HepG2 (cell line): ENCODE results near the gene CES5A. TPM values are rescaled to one million over a fixed set of nuclear protein-coding genes. Genes with fewer than 3 reads are reported as not detected.

Experiments used
- ATAC-seq: fragments of 200-7000 bp; cut with Tn5 transposase; 3 replicates; pipeline ENCODE4 v1.9.1; 2020; ENCODE audit warnings: mild to moderate bottlenecking, moderate library complexity
- BruUV-seq: library from RNA; stranded (reverse); fragments of 400-500 nt; replicated peaks from 2 replicates; lab custom pipeline; 2021; lab: Mats Ljungman, UMichigan
- CTCF ChIA-PET: fragments of 300-600 bp; formaldehyde crosslinking; extraction: SDS; loops from one replicate; lab custom pipeline; 2021; ENCODE audit warnings: low total read pairs, inconsistent platforms, low intra/inter-chr PET ratio; lab: Yijun Ruan, JAX
- POLR2A ChIA-PET: fragments of 350-600 bp; sonication (Branson Sonifier 250); formaldehyde crosslinking; loops from one replicate; lab custom pipeline; 2020; ENCODE audit warnings: antibody characterized with exemption, inconsistent platforms; lab: Yijun Ruan, JAX
- DNase-seq: peaks from one replicate; pipeline ENCODE4 v3.0.0-alpha.2; 2015; ENCODE audit warnings: low spot score
- FAIRE-seq: peaks from 3 replicates; lab custom pipeline; 2011; peaks lifted over from hg19 to GRCh38; lab: Jason Lieb, UNC
- H2AFZ ChIP-seq: one replicate; pipeline ENCODE4 v1.6.1; 2011; ENCODE audit warnings: low read length, inconsistent platforms
- H3K27ac ChIP-seq: fragments of 300-600 bp; 3 replicates; pipeline ENCODE4 v1.8.0; 2011; ENCODE audit warnings: mixed run types, mild to moderate bottlenecking, mixed read lengths, low read length, inconsistent platforms; ENCODE audit not compliant: insufficient read depth; ENCODE audit errors: extremely low read length
- H3K27me3 ChIP-seq, 2 experiments: fragments of 200-600 bp in 1 of 2; 2 replicates in 1 of 2; 3 replicates in 1 of 2; pipeline versions ENCODE4 v1.6.0 to v1.8.0; 2011; ENCODE audit warnings: low read length in 2 of 2, mild to moderate bottlenecking in 2 of 2, moderate library complexity in 2 of 2, inconsistent platforms in 1 of 2; ENCODE audit not compliant: insufficient read depth in 2 of 2, control insufficient read depth in 1 of 2
- H3K36me3 ChIP-seq, 2 experiments: fragments of 200-600 bp in 1 of 2; replicated peaks in 1 of 2; 2 replicates in 1 of 2; 3 replicates in 1 of 2; pipeline versions ENCODE4 v1.5.1 to v1.8.0; 2011; ENCODE audit warnings: low read length in 2 of 2, inconsistent platforms in 1 of 2; ENCODE audit not compliant: insufficient read depth in 2 of 2, control insufficient read depth in 1 of 2
- H3K4me1 ChIP-seq: 2 replicates; pipeline ENCODE4 v1.5.1; 2012; ENCODE audit warnings: low read length, inconsistent platforms; ENCODE audit not compliant: insufficient read depth
- H3K4me2 ChIP-seq: 2 replicates; pipeline ENCODE4 v1.6.0; 2011; ENCODE audit warnings: low read depth, low read length, inconsistent platforms
- H3K4me3 ChIP-seq, 3 experiments: fragments of 200-600 bp in 1 of 3; sonication (generic), shearing (Covaris generic) in 1 of 3; replicated peaks in 1 of 3; 2 replicates each; pipeline ENCODE4 v1.5.1; 2011 to 2016; ENCODE audit warnings: low read length in 3 of 3, inconsistent platforms in 2 of 3, low read depth in 2 of 3, mild to moderate bottlenecking in 2 of 3, control low read depth in 1 of 3, mixed read lengths in 1 of 3; ENCODE audit not compliant: insufficient read depth in 1 of 3
- H3K79me2 ChIP-seq: one replicate; pipeline ENCODE4 v1.6.1; 2011; ENCODE audit warnings: low read length, inconsistent platforms; ENCODE audit not compliant: insufficient read depth
- H3K9ac ChIP-seq: 2 replicates; pipeline ENCODE4 v1.6.0; 2011; ENCODE audit warnings: mild to moderate bottlenecking, low read depth, low read length, inconsistent platforms; ENCODE audit not compliant: insufficient read depth
- H3K9me3 ChIP-seq: 2 replicates; pipeline ENCODE4 v1.5.1; 2012; ENCODE audit warnings: mild to moderate bottlenecking, low read length
- H4K20me1 ChIP-seq: 2 replicates; pipeline ENCODE4 v1.6.0; 2011; ENCODE audit warnings: inconsistent platforms, mild to moderate bottlenecking, low read length, moderate library complexity; ENCODE audit not compliant: insufficient read depth
- MAFF ChIP-seq: IDR thresholded peaks from 2 replicates; pipeline ENCODE4 v1.6.1; 2011; ENCODE audit warnings: low read depth, low read length, improper control_type of control experiment
- MAFK ChIP-seq, 2 experiments: IDR thresholded peaks in 1 of 2; conservative IDR thresholded peaks in 1 of 2; 2 replicates each; pipeline ENCODE4 v1.6.1; 2011; ENCODE audit warnings: improper control_type of control experiment in 2 of 2, low read length in 2 of 2
- SETDB1 ChIP-seq: sonication (generic); formaldehyde crosslinking; IDR thresholded peaks from 2 replicates; pipeline ENCODE4 v1.5.1; 2020; ENCODE audit warnings: missing genetic modification reagents, mild to moderate bottlenecking, borderline replicate concordance
- ZBTB34 ChIP-seq: sonication (generic); formaldehyde crosslinking; IDR thresholded peaks from 2 replicates; pipeline ENCODE4 v1.8.0; 2022; ENCODE audit warnings: mild to moderate bottlenecking, missing genetic modification reagents
- ZNF251 ChIP-seq: sonication (generic); formaldehyde crosslinking; IDR thresholded peaks from 2 replicates; pipeline ENCODE4 v1.9.0; 2021; ENCODE audit warnings: mild to moderate bottlenecking, missing genetic modification reagents
- ZNF30 ChIP-seq: sonication (generic); formaldehyde crosslinking; IDR thresholded peaks from 2 replicates; pipeline ENCODE4 v1.5.0; 2020; ENCODE audit warnings: mild to moderate bottlenecking, missing genetic modification reagents
- ZNF589 ChIP-seq: sonication (generic); formaldehyde crosslinking; conservative IDR thresholded peaks from 2 replicates; pipeline ENCODE4 v1.8.0; 2022; ENCODE audit warnings: mild to moderate bottlenecking, moderate library complexity, missing genetic modification reagents
- ZNF761 ChIP-seq: sonication (generic); formaldehyde crosslinking; conservative IDR thresholded peaks from 2 replicates; pipeline ENCODE4 v1.4.0; 2020; ENCODE audit warnings: mild to moderate bottlenecking, missing genetic modification reagents
- in situ Hi-C: cut with HindIII; loops from 2 replicates; pipeline ENCODE4 v1.10.0; 2017; ENCODE audit warnings: low pct_unique_long_range_greater_than_20kb; ENCODE audit not compliant: extremely low pct_ligation_motif_present
- intact Hi-C: fragments of 100-400 bp; cut with micrococcal nuclease; formaldehyde crosslinking; loops from one replicate; pipeline ENCODE4 v1.10.0; 2022; ENCODE audit not compliant: unreplicated experiment
- polyA plus RNA-seq, 8 experiments: library from polyadenylated mRNA; depleted of rRNA in 3 of 8; stranded (reverse) in 7 of 8; unstranded in 1 of 8; fragments of >200 nt; fragmentation: Illumina TruSeq in 4 of 8; extraction: Trizol in 4 of 8; gene quantifications; 2 replicates each; pipeline versions ENCODE4 v1.2.1 to v1.2.3, GENCODE V29; 2011 to 2016; ENCODE audit warnings: low read depth in 4 of 8, missing spikeins in 1 of 8, mixed read lengths in 1 of 8; ENCODE audit not compliant: insufficient read depth in 1 of 8
- total RNA-seq, 5 experiments: library from RNA; depleted of rRNA; stranded (reverse); fragments of >200 nt; fragmentation: Illumina TruSeq; extraction: Trizol; gene quantifications; 2 replicates each; pipeline ENCODE4 v1.2.3, GENCODE V29; 2016; ENCODE audit warnings: low read depth in 1 of 5
- TF ChIP-seq, protein P1 (sequence below): sonication (generic); formaldehyde crosslinking; IDR thresholded peaks from 2 replicates; pipeline ENCODE4 v1.4.0; 2020; ENCODE audit warnings: missing genetic modification reagents

CES5A gene
- total and polyA plus RNA-seq, 2 of the 13 experiments (the other 11 are each of a cell fraction or from before 2014, with no cell fraction given): not detected

GRCh38 chr16:55875273-55875672, at the start of gene CES5A (continued):
- TF ChIP-seq, protein P1, sequence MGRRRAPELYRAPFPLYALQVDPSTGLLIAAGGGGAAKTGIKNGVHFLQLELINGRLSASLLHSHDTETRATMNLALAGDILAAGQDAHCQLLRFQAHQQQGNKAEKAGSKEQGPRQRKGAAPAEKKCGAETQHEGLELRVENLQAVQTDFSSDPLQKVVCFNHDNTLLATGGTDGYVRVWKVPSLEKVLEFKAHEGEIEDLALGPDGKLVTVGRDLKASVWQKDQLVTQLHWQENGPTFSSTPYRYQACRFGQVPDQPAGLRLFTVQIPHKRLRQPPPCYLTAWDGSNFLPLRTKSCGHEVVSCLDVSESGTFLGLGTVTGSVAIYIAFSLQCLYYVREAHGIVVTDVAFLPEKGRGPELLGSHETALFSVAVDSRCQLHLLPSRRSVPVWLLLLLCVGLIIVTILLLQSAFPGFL (CRISPR knock-in tag): no peak
- TF ChIP-seq ZBTB34 (CRISPR knock-in tag): no peak
- TF ChIP-seq SETDB1 (CRISPR knock-in tag): no peak
- no peak for TF ChIP-seq ZNF30
- no peak for TF ChIP-seq ZNF251
- TF ChIP-seq ZNF589 (CRISPR knock-in tag): no peak

DNA sequence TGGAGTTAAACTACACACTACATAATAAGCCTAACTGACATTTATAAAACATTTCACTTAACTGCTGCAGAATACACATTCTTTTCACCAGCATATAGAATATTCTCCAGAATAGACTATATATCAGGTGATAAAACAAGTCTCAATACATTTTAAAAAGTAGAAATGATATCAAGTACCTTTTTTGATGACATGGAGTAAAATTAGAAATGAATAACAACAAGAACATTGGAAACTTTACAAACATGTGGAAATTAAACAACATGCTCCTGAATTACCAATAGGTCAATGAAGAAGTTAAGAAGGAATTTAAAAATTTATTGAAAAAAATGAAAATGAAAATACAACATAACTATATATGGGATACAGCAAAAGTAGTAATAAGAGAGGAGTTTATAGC, 47.5 kb upstream of the CES5A start:
- no TSS peak for BruUV-seq
- DNase-seq: no peak
- Histone ChIP-seq H3K27ac (no peak overlapping the region), H3K4me1 (no peaks in the 10 kb centered on the region), H3K36me3 (no peaks in the 10 kb centered on the region), H4K20me1 (no peaks in the 10 kb centered on the region), H3K27me3 (no peaks in the 10 kb centered on the region), H3K79me2 (no peaks in the 10 kb centered on the region), H3K9ac (no peak overlapping the region), H3K9me3 (no peaks in the 10 kb centered on the region), H2AFZ (no peak overlapping the region), H3K4me2 (no peak overlapping the region), H3K4me3 (no peak overlapping the region)
- POLR2A ChIA-PET: no interaction called here
- FAIRE-seq: no peak
- CTCF ChIA-PET: no interaction called here
- no peak for ATAC-seq
- TF ChIP-seq MAFK (conservative IDR thresholded peaks at IDR 0.05 in 1 of 2, IDR thresholded peaks at IDR 0.05 in 1 of 2; ENCODE audit: low read length in 2 of 2): peak in 1 of 2 experiments; percentile 52; a peak in 2 of 4 replicates
- peak; percentile 40; the same call in 1 of the 2 replicates for TF ChIP-seq MAFF
- TF ChIP-seq ZNF761: no peak
- intact Hi-C loops (no loop called here), in situ Hi-C loops (no loop called here)
